Measurements from ENCODE around the gene KHDRBS1. TPM values are rescaled to one million over a fixed set of nuclear protein-coding genes. Genes with fewer than 3 reads are reported as not detected.

KHDRBS1 gene
- total and polyA plus RNA-seq, 2 of the 13 experiments (the other 11 are each of a cell fraction or from before 2014, with no cell fraction given), result 25.1 to 39.0 TPM

GRCh38 chr1:32007591-32007940 is 6.1 kb upstream of the KHDRBS1 start (continued):
- TF ChIP-seq HNF1A (IDR thresholded peaks at IDR 0.05; ENCODE audit: low read depth) (no peak), HNF1A (CRISPR knock-in tag; IDR thresholded peaks at IDR 0.05; ENCODE audit: borderline replicate concordance) (no peak), TOPORS (CRISPR knock-in tag; IDR thresholded peaks at IDR 0.05) (no peak)

GRCh38 chr1:32010246-32010645 is 3.4 kb upstream of the KHDRBS1 start:
- intact Hi-C loops (cut with micrococcal nuclease; ENCODE audit: unreplicated experiment) (no loop called here), in situ Hi-C loops (cut with HindIII; ENCODE audit: extremely low pct_ligation_motif_present, low pct_unique_long_range_greater_than_20kb) (no loop called here)
- ATAC-seq (no peak), DNase-seq (ENCODE audit: low spot score) (no peak), FAIRE-seq (no peak)
- no peaks in the 10 kb centered on the region for H3K36me3 ChIP-seq (replicated peaks in 1 of 2; ENCODE audit: control insufficient read depth in 1 of 2, insufficient read depth in 2 of 2, low read length in 2 of 2)
- H3K27me3 ChIP-seq (ENCODE audit: control insufficient read depth in 1 of 2, insufficient read depth in 2 of 2, low read length in 2 of 2), result peaks cover 0 to 2% of the 10 kb centered on the region in 2 experiments; a peak in 2 of 5 replicates
- H3K4me3 ChIP-seq (replicated peaks in 1 of 3; ENCODE audit: insufficient read depth in 1 of 3, low read depth in 2 of 3, low read length in 3 of 3), result no peak overlapping the region
- peaks cover 11% of the 10 kb centered on the region for H4K20me1 ChIP-seq (ENCODE audit: insufficient read depth, low read length)
- H3K4me1 ChIP-seq (ENCODE audit: insufficient read depth, low read length), result peaks cover 8% of the 10 kb centered on the region
- no peak overlapping the region for H3K27ac ChIP-seq (ENCODE audit: extremely low read length, insufficient read depth, low read length)
- BruUV-seq (replicated peaks), result no TSS peak
- H2AFZ ChIP-seq (ENCODE audit: low read length), result no peak overlapping the region
- no peak overlapping the region for H3K9ac ChIP-seq (ENCODE audit: insufficient read depth, low read depth, low read length)
- peaks cover 15% of the 10 kb centered on the region for H3K79me2 ChIP-seq (ENCODE audit: insufficient read depth, low read length)
- ChIA-PET POLR2A (no interaction called here), CTCF (ENCODE audit: low intra/inter-chr PET ratio, low total read pairs) (no interaction called here)
- peak overlapping the region; percentile 9; the same call in 1 of the 2 replicates for H3K4me2 ChIP-seq (ENCODE audit: low read depth, low read length)
- 39% methylated on average over 5 of the region's 5 CpGs for WGBS (ENCODE audit: low lambda C conversion rate)
- H3K9me3 ChIP-seq (ENCODE audit: low read length), result no peaks in the 10 kb centered on the region
- TF ChIP-seq ZNF639 (CRISPR knock-in tag; conservative IDR thresholded peaks at IDR 0.05) (no peak), AFF4 (CRISPR knock-in tag; IDR thresholded peaks at IDR 0.05) (no peak), ZFP90 (CRISPR knock-in tag; IDR thresholded peaks at IDR 0.05; ENCODE audit: borderline replicate concordance) (no peak), ZNF878 (CRISPR knock-in tag; IDR thresholded peaks at IDR 0.05) (no peak), PRMT3 (CRISPR knock-in tag; IDR thresholded peaks at IDR 0.05; ENCODE audit: borderline replicate concordance, low read depth) (no peak), KLF16 (CRISPR knock-in tag; IDR thresholded peaks at IDR 0.05) (no peak), RORA (CRISPR knock-in tag; IDR thresholded peaks at IDR 0.05) (no peak)
